ENCODE results near the gene CAMK2N1.
"Not testable (repeated sequence)": the region's sequence is repeated elsewhere in the genome, so short reads cannot be mapped to it uniquely, and the experiment has no call there.

CAMK2N1 gene

GRCh38 chr1:20485527-20486456 lies at the start of gene CAMK2N1:
TSS of gene CAMK2N1 (minus strand) at chr1:20486210. CDS start at chr1:20485379, 831 bp downstream.
- peak; percentile 88 for DNase-seq (ENCODE audit: low spot score)

GRCh38 chr1:20534659-20535417 lies 48.8 kb upstream of the CAMK2N1 start:
- DNase-seq (ENCODE audit: low spot score): no peak

DNA sequence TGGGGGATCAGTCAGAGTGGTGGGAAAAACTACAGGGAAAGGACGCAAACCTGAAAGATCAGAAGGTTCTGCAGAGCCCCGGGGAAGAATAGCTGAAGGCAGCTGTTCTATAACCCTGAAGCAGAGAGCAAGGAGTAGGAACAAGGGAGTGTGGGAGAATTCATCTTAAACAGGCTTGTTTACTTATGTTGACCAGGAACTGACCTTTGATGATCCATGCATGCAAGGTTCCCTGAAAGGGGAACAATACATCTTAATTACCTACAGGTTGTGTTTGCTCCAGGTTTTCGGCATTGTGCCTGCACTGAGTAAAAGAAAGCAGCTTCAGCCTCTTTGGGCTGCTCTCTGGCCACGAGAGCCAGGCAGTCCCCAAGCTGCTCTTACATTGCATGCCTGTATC lies 47.6 kb upstream of the CAMK2N1 start:
- no peak for DNase-seq (ENCODE audit: low spot score)

GRCh38 chr1:20530901-20531300 lies 44.9 kb upstream of the CAMK2N1 start:
- DNase-seq (ENCODE audit: low spot score): no peak

GRCh38 chr1:20530306-20530705 lies 44.3 kb upstream of the CAMK2N1 start:
- DNase-seq (ENCODE audit: low spot score): no peak

DNA sequence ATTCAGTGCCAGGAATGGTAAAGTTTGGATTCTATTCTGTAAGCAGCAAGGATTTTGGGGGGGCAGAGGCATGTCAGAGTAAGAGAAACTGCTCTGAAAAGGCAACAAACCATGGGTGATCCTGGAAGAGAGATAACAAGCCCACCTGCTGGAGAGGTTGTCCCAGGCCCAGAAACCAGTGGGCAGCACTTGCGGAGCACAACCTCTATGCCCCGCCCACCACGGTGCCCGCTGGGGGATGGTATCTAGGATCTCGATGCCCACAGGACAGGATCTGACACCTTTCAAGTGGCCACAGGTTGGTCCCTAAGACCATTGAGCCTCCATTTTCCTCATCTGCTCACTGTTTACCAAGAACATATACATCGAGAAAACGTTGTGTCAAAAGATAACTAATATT lies 42.2 kb upstream of the CAMK2N1 start:
- no peak for DNase-seq (ENCODE audit: low spot score)

GRCh38 chr1:20526267-20526666 lies 40.3 kb upstream of the CAMK2N1 start:
- DNase-seq (ENCODE audit: low spot score): no peak

GRCh38 chr1:20521960-20522861 lies 36.2 kb upstream of the CAMK2N1 start:
- peak; percentile 25 for DNase-seq (ENCODE audit: low spot score)

- not testable (repeated sequence) for DNase-seq (ENCODE audit: low spot score)
These were observed 33.7 kb upstream of the CAMK2N1 start for GRCh38 chr1:20519609-20520262.

DNA sequence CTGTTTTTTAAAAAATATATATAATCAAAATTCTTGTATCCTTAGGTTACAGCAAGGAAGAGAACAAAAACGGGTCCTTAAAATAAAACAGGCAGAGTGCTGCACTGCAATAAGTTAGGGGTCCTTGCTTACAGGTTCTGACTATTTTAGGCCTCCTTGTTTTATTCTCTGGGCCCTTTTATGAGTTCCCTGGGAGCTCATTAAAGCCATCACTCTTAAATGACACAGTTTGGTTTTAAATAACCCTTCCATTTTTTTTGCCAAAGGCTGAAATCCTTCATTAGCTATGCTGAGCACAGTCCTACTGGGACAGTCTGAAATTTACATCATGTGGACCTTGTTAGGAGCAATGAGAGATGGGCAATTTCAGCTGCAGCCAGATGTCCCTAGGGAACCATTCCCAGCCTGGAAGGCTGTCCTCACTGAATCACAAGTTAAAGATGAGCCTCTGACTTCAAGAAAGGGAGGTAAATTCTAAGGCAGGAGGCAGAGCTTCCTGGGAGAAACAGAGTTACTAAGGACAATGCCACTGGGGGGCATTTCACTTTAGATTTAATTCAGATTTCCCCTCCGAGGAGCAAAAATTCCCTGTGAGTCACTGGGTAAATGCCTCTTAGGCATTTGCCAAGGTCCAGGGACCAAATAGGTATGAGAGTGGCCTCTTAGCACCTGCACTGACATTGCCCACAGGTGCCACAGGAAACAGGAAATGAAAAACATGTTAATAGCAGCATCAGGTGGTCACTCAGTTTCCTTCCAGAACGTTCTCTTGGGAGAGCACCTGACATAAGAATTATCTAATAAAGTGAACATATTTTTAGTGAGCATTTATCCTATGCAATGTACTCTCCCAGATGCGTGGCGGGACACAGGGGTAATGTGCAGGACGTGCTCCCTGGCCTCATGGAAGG lies 25.8 kb upstream of the CAMK2N1 start:
- DNase-seq (ENCODE audit: low spot score): no peak

DNA sequence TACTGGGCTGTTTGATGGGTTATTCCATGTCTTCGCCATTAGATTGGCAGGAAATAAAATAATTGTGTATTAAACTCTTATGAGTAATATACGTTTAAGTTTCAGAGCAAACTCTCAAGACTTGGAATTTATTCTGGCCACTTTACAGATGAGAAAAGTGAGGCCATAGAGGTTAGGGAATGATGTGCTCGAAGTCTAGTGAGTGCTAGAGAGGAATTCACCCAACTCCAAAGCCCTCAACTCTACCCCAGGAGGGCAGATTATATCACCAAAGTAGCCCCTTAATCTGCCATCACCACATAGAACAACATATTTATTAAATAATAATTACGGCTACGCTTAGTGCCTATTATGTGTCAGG lies 22.4 kb upstream of the CAMK2N1 start:
- no peak for DNase-seq (ENCODE audit: low spot score)

GRCh38 chr1:20507564-20508410 lies 21.8 kb upstream of the CAMK2N1 start, which contains the start of gene MUL1:
TSS of gene MUL1 (minus strand) at chr1:20508151. CDS start at chr1:20508024, 127 bp downstream.
- DNase-seq (ENCODE audit: low spot score): peak; percentile 87

GRCh38 chr1:20507248-20507563 lies 21.2 kb upstream of the CAMK2N1 start:
- DNase-seq (ENCODE audit: low spot score): no peak

- no peak for DNase-seq (ENCODE audit: low spot score)
These were observed 19.5 kb upstream of the CAMK2N1 start for GRCh38 chr1:20505488-20505887.

DNA sequence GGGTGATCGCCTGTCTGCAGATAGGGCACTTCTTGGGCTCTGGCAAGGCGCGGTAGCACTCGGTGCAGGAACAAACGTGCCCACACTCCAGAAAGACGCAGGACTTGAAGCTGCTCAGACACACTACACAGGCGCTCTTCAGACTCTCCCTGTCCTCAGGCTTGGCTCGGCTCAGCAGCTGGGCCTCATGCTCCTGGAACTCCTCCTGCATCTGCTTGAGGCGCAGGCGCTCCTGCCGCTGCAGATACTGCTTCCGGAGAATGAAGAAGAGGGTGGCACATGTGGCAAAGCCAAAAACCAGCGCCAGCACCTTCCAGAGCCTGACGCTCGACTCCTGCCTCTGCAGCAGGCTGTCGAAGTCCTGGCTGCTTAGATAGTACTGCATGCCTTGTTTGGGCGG lies 14.7 kb upstream of the CAMK2N1 start:
- DNase-seq (ENCODE audit: low spot score): no peak

- no peak for DNase-seq (ENCODE audit: low spot score)
These were observed 13.7 kb upstream of the CAMK2N1 start for GRCh38 chr1:20499718-20500117.

DNA sequence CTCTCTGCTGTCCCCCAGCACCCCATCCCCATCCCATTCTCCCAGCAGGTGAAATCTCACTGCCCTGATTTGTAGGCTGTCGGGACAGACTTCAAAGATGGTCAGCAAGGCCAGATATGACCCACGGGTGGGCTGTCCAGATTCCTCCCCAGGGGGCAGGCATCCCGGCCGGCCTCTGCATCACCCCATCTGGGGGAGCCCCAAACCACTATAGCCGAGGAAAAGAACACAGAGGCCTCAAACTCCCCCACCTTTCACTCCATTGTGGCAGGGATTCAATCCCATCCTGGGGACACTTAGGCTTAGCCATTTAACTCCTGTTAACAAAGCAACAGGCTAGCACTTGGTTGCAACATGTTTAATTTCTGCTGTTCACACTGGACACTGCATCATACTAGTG lies 13.1 kb upstream of the CAMK2N1 start:
- no peak for DNase-seq (ENCODE audit: low spot score)

GRCh38 chr1:20498116-20498515 lies 12.1 kb upstream of the CAMK2N1 start:
- no peak for DNase-seq (ENCODE audit: low spot score)

GRCh38 chr1:20497506-20497905 lies 11.5 kb upstream of the CAMK2N1 start:
- no peak for DNase-seq (ENCODE audit: low spot score)

Measured in HuH-7.5 (cell line).